CD14-positive monocyte (primary cell): ENCODE measurements around the gene NEUROD2. TPM values are rescaled to one million over a fixed set of nuclear protein-coding genes. Genes with fewer than 3 reads are reported as not detected.

Experiments
- DNase-seq, 3 donors: peaks; one replicate each; pipeline ENCODE4 v3.0.0-alpha.2; 2011 to 2022
- H2AFZ ChIP-seq: 2 replicates; pipeline ENCODE4 v1.6.0; 2012; ENCODE audit warnings: mild to moderate bottlenecking, low read depth, low read length, inconsistent platforms; ENCODE audit not compliant: insufficient read depth, poor library complexity, severe bottlenecking
- H3K27ac ChIP-seq, 2 donors: 1 replicate in 1 of 2; 2 replicates in 1 of 2; pipeline ENCODE4 v1.5.1; 2012 to 2013; ENCODE audit warnings: low read length in 2 of 2, control low read depth in 1 of 2, inconsistent platforms in 1 of 2, low read depth in 1 of 2, mild to moderate bottlenecking in 1 of 2
- H3K27me3 ChIP-seq, 2 donors: one replicate each; pipeline versions ENCODE4 v1.6.0 to v1.6.1; 2011 to 2013; ENCODE audit warnings: low read length in 2 of 2; ENCODE audit not compliant: control insufficient read depth in 2 of 2, insufficient read depth in 2 of 2
- H3K36me3 ChIP-seq, 2 donors: replicated peaks in 1 of 2; 1 replicate in 1 of 2; 2 replicates in 1 of 2; pipeline versions ENCODE4 v1.5.1 to v1.6.1; 2012 to 2013; ENCODE audit warnings: low read length in 2 of 2, control low read depth in 1 of 2, inconsistent platforms in 1 of 2, mild to moderate bottlenecking in 1 of 2; ENCODE audit not compliant: insufficient read depth in 2 of 2, control insufficient read depth in 1 of 2
- H3K4me1 ChIP-seq, 2 donors: 1 replicate in 1 of 2; 2 replicates in 1 of 2; pipeline versions ENCODE4 v1.5.1 to v1.6.1; 2012 to 2013; ENCODE audit warnings: low read length in 2 of 2, control low read depth in 1 of 2, inconsistent platforms in 1 of 2, mild to moderate bottlenecking in 1 of 2, moderate library complexity in 1 of 2; ENCODE audit not compliant: insufficient read depth in 2 of 2, control insufficient read depth in 1 of 2
- H3K4me2 ChIP-seq: replicated peaks from 2 replicates; pipeline ENCODE3; 2012; ENCODE audit warnings: low read length, moderate library complexity, mild to moderate bottlenecking; ENCODE audit not compliant: poor library complexity, severe bottlenecking; ENCODE audit errors: extremely low read depth
- H3K4me3 ChIP-seq, 3 experiments: fragments of 200-600 bp in 1 of 3; sonication (generic) in 1 of 3; replicated peaks in 1 of 3; 1 replicate in 2 of 3; 2 replicates in 1 of 3; pipeline ENCODE4 v1.5.1; 2011 to 2013; ENCODE audit warnings: low read length in 3 of 3, mild to moderate bottlenecking in 3 of 3, control low read depth in 2 of 3, low read depth in 2 of 3, inconsistent platforms in 1 of 3, moderate library complexity in 1 of 3
- H3K79me2 ChIP-seq: 2 replicates; pipeline ENCODE4 v1.6.0; 2012; ENCODE audit warnings: mild to moderate bottlenecking, control low read depth, inconsistent platforms, low read length, moderate library complexity; ENCODE audit not compliant: insufficient read depth
- H3K9ac ChIP-seq: 2 replicates; pipeline ENCODE4 v1.6.0; 2017; ENCODE audit warnings: low read length, mild to moderate bottlenecking; ENCODE audit not compliant: insufficient read depth, poor library complexity, severe bottlenecking
- H3K9me3 ChIP-seq, 2 donors: replicated peaks in 1 of 2; 1 replicate in 1 of 2; 2 replicates in 1 of 2; pipeline versions ENCODE4 v1.5.1 to v1.6.1; 2012 to 2013; ENCODE audit warnings: low read length in 2 of 2, control low read depth in 1 of 2; ENCODE audit not compliant: control insufficient read depth in 1 of 2, insufficient read depth in 1 of 2
- H4K20me1 ChIP-seq: 2 replicates; pipeline ENCODE4 v1.6.0; 2012; ENCODE audit warnings: mild to moderate bottlenecking, low read length, control low read depth, moderate library complexity; ENCODE audit not compliant: insufficient read depth
- H3K27ac Mint-ChIP-seq, 7 donors: one replicate each; pipeline ENCODE4 v1.8.0; 2020; ENCODE audit warnings: mild to moderate bottlenecking in 7 of 7, mixed read lengths in 7 of 7, moderate library complexity in 6 of 7, inconsistent platforms in 2 of 7
- H3K27me3 Mint-ChIP-seq, 3 donors: one replicate each; pipeline ENCODE4 v1.8.0; 2021 to 2022; ENCODE audit warnings: low read depth in 3 of 3, mild to moderate bottlenecking in 3 of 3, mixed read lengths in 3 of 3, moderate library complexity in 3 of 3, inconsistent platforms in 1 of 3
- H3K36me3 Mint-ChIP-seq, 2 donors: one replicate each; pipeline ENCODE4 v1.8.0; 2020; ENCODE audit warnings: mixed read lengths in 2 of 2, inconsistent platforms in 1 of 2, mild to moderate bottlenecking in 1 of 2
- H3K4me1 Mint-ChIP-seq: one replicate; pipeline ENCODE4 v1.8.0; 2020; ENCODE audit warnings: mild to moderate bottlenecking, mixed read lengths
- H3K4me3 Mint-ChIP-seq, 2 donors: one replicate each; pipeline ENCODE4 v1.8.0; 2020; ENCODE audit warnings: mild to moderate bottlenecking in 2 of 2, mixed read lengths in 2 of 2, moderate library complexity in 1 of 2
- H3K9me3 Mint-ChIP-seq, 7 donors: one replicate each; pipeline ENCODE4 v1.8.0; 2020 to 2022; ENCODE audit warnings: mixed read lengths in 7 of 7, mild to moderate bottlenecking in 6 of 7, moderate library complexity in 6 of 7, inconsistent platforms in 2 of 7
- CTCF ChIP-seq: fragments of 200-600 bp; IDR thresholded peaks from one replicate; pipeline ENCODE4 v1.8.0; 2022; ENCODE audit warnings: antibody characterized with exemption, mild to moderate bottlenecking
- WGBS: methylation state at CpG from one replicate; pipeline ENCODE4 v1.1.5; 2013; ENCODE audit warnings: missing lambda C conversion rate; ENCODE audit not compliant: insufficient coverage; 5-methylcytosine and 5-hydroxymethylcytosine counted together
- intact Hi-C, 2 donors: fragments of 100-400 bp; cut with micrococcal nuclease; formaldehyde crosslinking; loops; one replicate each; pipeline versions ENCODE4 v1.15.0 to v1.15.1; 2023
- polyA plus RNA-seq, 3 donors: library from polyadenylated mRNA; depleted of rRNA in 1 of 3; unstranded in 2 of 3; stranded (reverse) in 1 of 3; fragments of 300-500 nt in 2 of 3; fragments of >200 nt in 1 of 3; fragmentation: Illumina TruSeq in 2 of 3; gene quantifications; 1 replicate in 2 of 3; 2 replicates in 1 of 3; pipeline ENCODE4 v1.2.3, GENCODE V29; 2012 to 2021

Gene NEUROD2
- polyA plus RNA-seq, 3 donors: not detected

- H3K4me2 ChIP-seq: peak overlapping the region; percentile 7
- no peak overlapping the region for H3K4me3 ChIP-seq
- H3K27me3 ChIP-seq: peaks cover 16 to 65% of the 10 kb centered on the region in 2 donors
- Mint-ChIP-seq H3K27ac (no peak overlapping the region), H3K9me3 (peaks cover 0 to 11% (median 2%) of the 10 kb centered on the region in 7 donors), H3K4me1 (peaks cover 20% of the 10 kb centered on the region), H3K36me3 (no peaks in the 10 kb centered on the region), H3K27me3 (peaks cover 54 to 84% (median 75%) of the 10 kb centered on the region in 3 donors), H3K4me3 (no peak overlapping the region)
- no peak overlapping the region for H3K9ac ChIP-seq
- no peaks in the 10 kb centered on the region for H3K9me3 ChIP-seq
- no peak overlapping the region for H2AFZ ChIP-seq
- H3K4me1 ChIP-seq: peaks cover 12 to 22% of the 10 kb centered on the region in 2 donors
- H3K36me3 ChIP-seq: no peaks in the 10 kb centered on the region
- intact Hi-C loops: loop anchor here (2.0 to 5.0 kb wide), 6 partner anchors 31 to 131 kb away; partner anchors contain the start of genes MIEN1 (in 1 of the 2), PNMT (in 1 of the 2) and TCAP (in 1 of the 2)
- peak; percentile 76 to 82 (median 77) for DNase-seq
- whole genome bisulfite sequencing: 9% methylated on average over 11 of the region's 16 CpGs
- no peak overlapping the region for H3K27ac ChIP-seq
- no peaks in the 10 kb centered on the region for H4K20me1 ChIP-seq
- peak; percentile 94 for TF ChIP-seq CTCF
- H3K79me2 ChIP-seq: no peaks in the 10 kb centered on the region
Observed at GRCh38 chr17:39623356-39623950, 15.7 kb upstream of the NEUROD2 start.

- Mint-ChIP-seq H3K4me3 (peak overlapping the region in 1 of 2 donors; percentile 25), H3K36me3 (no peaks in the 10 kb centered on the region), H3K27me3 (peaks cover 51 to 80% (median 71%) of the 10 kb centered on the region in 3 donors), H3K27ac (peak overlapping the region in 2 of 7 donors; percentile 48 to 66), H3K4me1 (peaks cover 25% of the 10 kb centered on the region), H3K9me3 (peaks cover 0 to 8% (median 2%) of the 10 kb centered on the region in 7 donors)
- H3K4me3 ChIP-seq: no peak overlapping the region
- H3K9me3 ChIP-seq: no peaks in the 10 kb centered on the region
- no peak overlapping the region for H3K27ac ChIP-seq
- no peak for TF ChIP-seq CTCF
- H3K4me1 ChIP-seq: peaks cover 16 to 29% of the 10 kb centered on the region in 2 donors
- WGBS: 60% methylated on average over 4 of the region's 16 CpGs
- peaks cover 16 to 59% of the 10 kb centered on the region in 2 donors for H3K27me3 ChIP-seq
- intact Hi-C loops: loop anchor here (1.0 to 5.0 kb wide), 7 partner anchors 12 to 132 kb away; partner anchors contain the start of genes MIEN1 (in 1 of the 2), PNMT (in 1 of the 2) and TCAP (in 1 of the 2)
- no peaks in the 10 kb centered on the region for H3K36me3 ChIP-seq
- DNase-seq: no peak
- peak overlapping the region; percentile 46 for H2AFZ ChIP-seq
- H3K79me2 ChIP-seq: no peaks in the 10 kb centered on the region
- H3K4me2 ChIP-seq: peak overlapping the region; percentile 45
- H3K9ac ChIP-seq: no peak overlapping the region
- no peaks in the 10 kb centered on the region for H4K20me1 ChIP-seq
Observed at GRCh38 chr17:39622380-39623006, 14.8 kb upstream of the NEUROD2 start.
